Memory B cell (primary cell): ENCODE measurements around the gene COMMD9.
A peak's percentile ranks its signal among the peaks of the same experiment; 100 is the strongest.

Source experiments
- ATAC-seq: fragments of 150-1000 bp; cut with Tn5 transposase; 2 replicates; pipeline ENCODE4 v1.10.0; 2021; ENCODE audit warnings: low read depth, mild to moderate bottlenecking, moderate library complexity
- DNase-seq, 2 donors: peaks; one replicate each; pipeline ENCODE4 v3.0.0; 2022; ENCODE audit warnings: low spot score in 2 of 2
- H3K27ac Mint-ChIP-seq: one replicate; pipeline ENCODE4 v1.8.0; 2022; ENCODE audit warnings: mild to moderate bottlenecking, moderate library complexity, mixed read lengths
- H3K27me3 Mint-ChIP-seq: one replicate; pipeline ENCODE4 v1.8.0; 2022; ENCODE audit warnings: mixed read lengths
- H3K36me3 Mint-ChIP-seq: one replicate; pipeline ENCODE4 v1.8.0; 2022; ENCODE audit warnings: mild to moderate bottlenecking, mixed read lengths
- H3K4me1 Mint-ChIP-seq: one replicate; pipeline ENCODE4 v1.8.0; 2022; ENCODE audit warnings: mixed read lengths
- H3K4me3 Mint-ChIP-seq: one replicate; pipeline ENCODE4 v1.8.0; 2022; ENCODE audit warnings: mild to moderate bottlenecking, moderate library complexity, mixed read lengths
- H3K9me3 Mint-ChIP-seq: one replicate; pipeline ENCODE4 v1.8.0; 2022; ENCODE audit warnings: mixed read lengths

COMMD9 gene

GRCh38 chr11:36311926-36312595 is 22.8 kb upstream of the COMMD9 start:
- peaks cover 15% of the 10 kb centered on the region for H3K27me3 Mint-ChIP-seq
- H3K9me3 Mint-ChIP-seq = no peaks in the 10 kb centered on the region
- ATAC-seq (no peak), DNase-seq (no peak)
- no peak overlapping the region for H3K4me3 Mint-ChIP-seq
- no peaks in the 10 kb centered on the region for H3K4me1 Mint-ChIP-seq
- no peaks in the 10 kb centered on the region for H3K36me3 Mint-ChIP-seq
- no peak overlapping the region for H3K27ac Mint-ChIP-seq

- peaks cover 1% of the 10 kb centered on the region for H3K9me3 Mint-ChIP-seq
- ATAC-seq = no peak
- no peaks in the 10 kb centered on the region for H3K36me3 Mint-ChIP-seq
- no peak overlapping the region for H3K27ac Mint-ChIP-seq
- no peaks in the 10 kb centered on the region for H3K4me1 Mint-ChIP-seq
- peaks cover 13% of the 10 kb centered on the region for H3K27me3 Mint-ChIP-seq
- no peak overlapping the region for H3K4me3 Mint-ChIP-seq
- DNase-seq = no peak
Observed at GRCh38 chr11:36309779-36310178, 20.6 kb upstream of the COMMD9 start.

- DNase-seq (no peak), ATAC-seq (no peak)
- Mint-ChIP-seq H3K27me3 (peaks cover 13% of the 10 kb centered on the region), H3K4me3 (no peak overlapping the region), H3K36me3 (no peaks in the 10 kb centered on the region), H3K27ac (no peak overlapping the region), H3K9me3 (peaks cover 1% of the 10 kb centered on the region), H3K4me1 (no peaks in the 10 kb centered on the region)
Observed at GRCh38 chr11:36308577-36308976, 19.4 kb upstream of the COMMD9 start.

GRCh38 chr11:36306888-36307287 is 17.7 kb upstream of the COMMD9 start:
- no peaks in the 10 kb centered on the region for H3K4me1 Mint-ChIP-seq
- H3K4me3 Mint-ChIP-seq = no peak overlapping the region
- no peak for DNase-seq
- no peak overlapping the region for H3K27ac Mint-ChIP-seq
- no peaks in the 10 kb centered on the region for H3K36me3 Mint-ChIP-seq
- peaks cover 1% of the 10 kb centered on the region for H3K9me3 Mint-ChIP-seq
- ATAC-seq = peak; percentile 37
- peaks cover 14% of the 10 kb centered on the region for H3K27me3 Mint-ChIP-seq

GRCh38 chr11:36305047-36305446 is 15.8 kb upstream of the COMMD9 start:
- ATAC-seq (no peak), DNase-seq (no peak)
- H3K27me3 Mint-ChIP-seq = peaks cover 18% of the 10 kb centered on the region
- no peak overlapping the region for H3K4me3 Mint-ChIP-seq
- peaks cover 1% of the 10 kb centered on the region for H3K9me3 Mint-ChIP-seq
- H3K4me1 Mint-ChIP-seq = no peaks in the 10 kb centered on the region
- H3K27ac Mint-ChIP-seq = no peak overlapping the region
- H3K36me3 Mint-ChIP-seq = no peaks in the 10 kb centered on the region

- Mint-ChIP-seq H3K36me3 (no peaks in the 10 kb centered on the region), H3K9me3 (peaks cover 1% of the 10 kb centered on the region), H3K4me1 (no peaks in the 10 kb centered on the region), H3K27me3 (peaks cover 12% of the 10 kb centered on the region), H3K27ac (no peak overlapping the region), H3K4me3 (no peak overlapping the region)
- ATAC-seq = no peak
- DNase-seq = no peak
Observed at GRCh38 chr11:36304351-36304750, 15.1 kb upstream of the COMMD9 start.

GRCh38 chr11:36300650-36301049 is 11.4 kb upstream of the COMMD9 start:
- H3K4me1 Mint-ChIP-seq = no peaks in the 10 kb centered on the region
- no peak overlapping the region for H3K27ac Mint-ChIP-seq
- H3K4me3 Mint-ChIP-seq = no peak overlapping the region
- H3K27me3 Mint-ChIP-seq = peaks cover 11% of the 10 kb centered on the region
- no peaks in the 10 kb centered on the region for H3K36me3 Mint-ChIP-seq
- DNase-seq (no peak), ATAC-seq (no peak)
- H3K9me3 Mint-ChIP-seq = no peaks in the 10 kb centered on the region

- ATAC-seq (no peak), DNase-seq (no peak)
- Mint-ChIP-seq H3K27ac (no peak overlapping the region), H3K9me3 (no peaks in the 10 kb centered on the region), H3K4me3 (no peak overlapping the region), H3K36me3 (no peaks in the 10 kb centered on the region), H3K4me1 (no peaks in the 10 kb centered on the region), H3K27me3 (peaks cover 9% of the 10 kb centered on the region)
Observed at GRCh38 chr11:36296884-36297543, 7.8 kb upstream of the COMMD9 start.

GRCh38 chr11:36295926-36296325 is 6.7 kb upstream of the COMMD9 start, which contains the start of gene PRR5L:
Gene PRR5L (plus strand): TSS chr11:36296288. CDS start chr11:36401122, 104,834 bp downstream.
- Mint-ChIP-seq H3K36me3 (no peaks in the 10 kb centered on the region), H3K27ac (no peak within 1 kb of the TSS), H3K4me3 (no peak within 1 kb of the TSS), H3K4me1 (no peaks in the 10 kb centered on the region), H3K9me3 (no peaks in the 10 kb centered on the region), H3K27me3 (peaks cover 3% of the 10 kb centered on the region)
- DNase-seq (no peak), ATAC-seq (no peak)

- Mint-ChIP-seq H3K36me3 (no peaks in the 10 kb centered on the region), H3K27me3 (no peaks in the 10 kb centered on the region), H3K27ac (no peak overlapping the region), H3K4me3 (no peak overlapping the region), H3K9me3 (no peaks in the 10 kb centered on the region), H3K4me1 (peaks cover 12% of the 10 kb centered on the region)
- DNase-seq (peak; percentile 22 to 64), ATAC-seq (peak; percentile 21)
Observed at GRCh38 chr11:36292311-36292722, 3.1 kb upstream of the COMMD9 start.

- peak overlapping the region; percentile 83 for H3K4me3 Mint-ChIP-seq
- H3K36me3 Mint-ChIP-seq = no peaks in the 10 kb centered on the region
- DNase-seq (no peak), ATAC-seq (peak; percentile 18)
- H3K9me3 Mint-ChIP-seq = no peaks in the 10 kb centered on the region
- H3K27ac Mint-ChIP-seq = peak overlapping the region; percentile 79
- no peaks in the 10 kb centered on the region for H3K27me3 Mint-ChIP-seq
- H3K4me1 Mint-ChIP-seq = peaks cover 19% of the 10 kb centered on the region
Observed at GRCh38 chr11:36288442-36289225, 590 bp downstream of the COMMD9 start.

- ATAC-seq = no peak
- no peak overlapping the region for H3K4me3 Mint-ChIP-seq
- H3K9me3 Mint-ChIP-seq = peaks cover 3% of the 10 kb centered on the region
- H3K36me3 Mint-ChIP-seq = peaks cover 25% of the 10 kb centered on the region
- peaks cover 17% of the 10 kb centered on the region for H3K4me1 Mint-ChIP-seq
- H3K27ac Mint-ChIP-seq = no peak overlapping the region
- no peaks in the 10 kb centered on the region for H3K27me3 Mint-ChIP-seq
- DNase-seq = no peak
Observed at GRCh38 chr11:36282926-36283325, 6.3 kb downstream of the COMMD9 start.

GRCh38 chr11:36281850-36282249 is 7.4 kb downstream of the COMMD9 start:
- Mint-ChIP-seq H3K9me3 (peaks cover 3% of the 10 kb centered on the region), H3K36me3 (peaks cover 30% of the 10 kb centered on the region), H3K27ac (no peak overlapping the region), H3K4me1 (peaks cover 15% of the 10 kb centered on the region), H3K4me3 (no peak overlapping the region), H3K27me3 (no peaks in the 10 kb centered on the region)
- DNase-seq (no peak), ATAC-seq (no peak)

GRCh38 chr11:36280531-36280930 is 8.7 kb downstream of the COMMD9 start:
- ATAC-seq = no peak
- Mint-ChIP-seq H3K9me3 (peaks cover 3% of the 10 kb centered on the region), H3K4me1 (peaks cover 10% of the 10 kb centered on the region), H3K27ac (no peak overlapping the region), H3K27me3 (no peaks in the 10 kb centered on the region), H3K36me3 (peaks cover 35% of the 10 kb centered on the region), H3K4me3 (no peak overlapping the region)
- DNase-seq = no peak
